ENCODE data around the gene RPS6KC1. TPM values are rescaled to one million over a fixed set of nuclear protein-coding genes. Genes with fewer than 3 reads are reported as not detected.

The RPS6KC1 gene
- total and polyA plus RNA-seq, 9 of the 15 experiments (the other 6 are each of a cell fraction or from before 2014, with no cell fraction given): 4.3 to 34.6 (median 20.9) TPM

DNA sequence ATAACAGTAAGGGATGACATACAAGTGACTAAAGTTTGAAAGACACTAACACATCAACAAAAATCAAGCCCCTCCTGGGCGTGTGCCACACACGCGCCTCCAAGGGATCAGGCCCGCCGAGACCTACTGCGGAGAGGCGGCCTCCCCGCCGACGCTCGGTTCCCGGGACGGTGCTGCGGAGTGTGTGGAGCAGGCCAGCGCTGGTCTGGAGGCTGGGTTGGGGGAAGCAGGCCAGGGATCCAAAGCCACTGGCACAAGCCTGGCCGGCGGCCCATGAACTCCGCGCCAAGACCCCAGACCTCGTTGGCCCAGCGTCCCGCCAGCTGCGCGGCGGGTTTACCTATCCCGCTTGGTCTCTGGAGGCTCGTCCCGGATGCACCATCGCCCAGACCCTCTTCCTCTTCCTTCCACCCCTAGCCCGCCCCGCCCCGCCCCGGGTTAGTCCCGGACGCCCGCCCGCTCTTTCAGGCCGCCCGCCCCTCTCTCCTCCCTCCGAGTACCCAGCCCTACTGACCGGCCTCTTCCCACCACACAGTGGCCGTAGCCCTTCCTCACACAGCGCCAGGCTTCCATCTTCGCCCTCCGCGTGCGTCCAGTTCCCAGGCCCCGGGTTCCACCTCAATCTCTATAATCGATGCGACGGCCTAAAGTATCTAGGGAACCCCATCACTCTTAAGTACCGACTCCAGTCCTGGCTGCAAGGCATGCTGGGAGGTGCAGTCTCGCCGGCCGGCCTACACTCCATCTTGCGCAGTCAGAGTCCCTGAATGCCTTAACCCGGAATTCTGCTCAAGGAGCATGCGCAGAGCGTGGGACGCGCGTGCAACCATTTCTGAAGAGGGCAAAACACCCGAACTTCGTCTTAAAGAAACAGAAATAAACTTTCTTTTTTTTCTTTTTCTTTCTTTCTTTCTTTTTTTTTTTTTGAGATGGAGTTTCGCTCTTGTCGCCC, 35.7 kb upstream of the RPS6KC1 start, which contains the start of gene ANGEL2 (continued):
- TF ChIP-seq ARID1B (IDR thresholded peaks at IDR 0.05) (0 out of 2 replicates have a peak, but pooled peaks have one; percentile 40), ZNF124 (CRISPR knock-in tag; IDR thresholded peaks at IDR 0.05) (no peak), ZNF282 (CRISPR knock-in tag; IDR thresholded peaks at IDR 0.05) (no peak), CBX3 (IDR thresholded peaks at IDR 0.05; ENCODE audit: borderline replicate concordance in 1 of 2, low read length in 2 of 2) (peak in 1 of 2 experiments; percentile 41; a peak in 1 of 3 replicates), ZNF354B (CRISPR knock-in tag; IDR thresholded peaks at IDR 0.05) (no peak), ETV5 (CRISPR knock-in tag; IDR thresholded peaks at IDR 0.05; ENCODE audit: low read depth) (no peak), MCM2 (IDR thresholded peaks at IDR 0.05; ENCODE audit: low read depth) (no peak), CEBPB (tag; IDR thresholded peaks at IDR 0.05) (peak; percentile 69), SMAD4 (CRISPR knock-in tag; conservative IDR thresholded peaks at IDR 0.05) (peak; percentile 26; the same call in 1 of the 2 replicates), CBFB (CRISPR knock-in tag; IDR thresholded peaks at IDR 0.05) (no peak), KHSRP (IDR thresholded peaks at IDR 0.05) (no peak), HNRNPH1 (optimal IDR thresholded peaks at IDR 0.05; ENCODE audit: low read depth, low read length) (no peak), MCM5 (IDR thresholded peaks at IDR 0.05; ENCODE audit: low read depth) (no peak), ZNF197 (CRISPR knock-in tag; IDR thresholded peaks at IDR 0.05; ENCODE audit: low read depth) (no peak), HCFC1 (IDR thresholded peaks at IDR 0.05; ENCODE audit: low read depth, low read length) (peak; percentile 94), GABPB1 (CRISPR knock-in tag; IDR thresholded peaks at IDR 0.05) (peak; percentile 46), ZSCAN32 (CRISPR knock-in tag; IDR thresholded peaks at IDR 0.05) (no peak), XRCC4 (IDR thresholded peaks at IDR 0.05; ENCODE audit: extremely low read depth, insufficient read depth, insufficient read length) (no peak), DACH1 (IDR thresholded peaks at IDR 0.05; ENCODE audit: partially characterized antibody) (no peak), RFX1 (IDR thresholded peaks at IDR 0.05) (no peak; the same call in 1 of the 2 replicates), STAT5A (IDR thresholded peaks at IDR 0.05; ENCODE audit: borderline replicate concordance, low read length) (no peak), ILF3 (IDR thresholded peaks at IDR 0.05; ENCODE audit: borderline replicate concordance) (no peak), FOXJ2 (tag; IDR thresholded peaks at IDR 0.05) (no peak), PCBP1 (IDR thresholded peaks at IDR 0.05; ENCODE audit: low read depth, low read length, poor library complexity, severe bottlenecking) (no peak), ZNF436 (CRISPR knock-in tag; IDR thresholded peaks at IDR 0.05) (no peak), TRIM24 (IDR thresholded peaks at IDR 0.05) (no peak), NFYB (IDR thresholded peaks at IDR 0.05; ENCODE audit: extremely low read depth, insufficient read length) (no peak), TEAD4 (IDR thresholded peaks at IDR 0.05; ENCODE audit: low read length) (peak; percentile 75), TEAD4 (CRISPR knock-in tag; IDR thresholded peaks at IDR 0.05; ENCODE audit: borderline replicate concordance) (no peak; the same call in 1 of the 2 replicates), ZBTB17 (CRISPR knock-in tag; IDR thresholded peaks at IDR 0.05) (peak; percentile 78), KLF13 (tag; IDR thresholded peaks at IDR 0.05; ENCODE audit: borderline replicate concordance, low read depth) (no peak), RCOR1 (IDR thresholded peaks at IDR 0.05; ENCODE audit: borderline replicate concordance in 1 of 2, low read depth in 2 of 2, low read length in 2 of 2) (peak; percentile 65 to 67; a peak in 3 of 4 replicates)
- TF ChIP-seq, protein P1, sequence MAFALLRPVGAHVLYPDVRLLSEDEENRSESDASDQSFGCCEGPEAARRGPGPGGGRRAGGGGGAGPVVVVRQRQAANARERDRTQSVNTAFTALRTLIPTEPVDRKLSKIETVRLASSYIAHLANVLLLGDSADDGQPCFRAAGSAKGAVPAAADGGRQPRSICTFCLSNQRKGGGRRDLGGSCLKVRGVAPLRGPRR (CRISPR knock-in tag; IDR thresholded peaks at IDR 0.05): no peak

All from K562 (cell line).